ENCODE data around the gene AEBP2. TPM values are rescaled to one million over a fixed set of nuclear protein-coding genes. Genes with fewer than 3 reads are reported as not detected.
"Not testable (repeated sequence)": the region's sequence is repeated elsewhere in the genome, so short reads cannot be mapped to it uniquely, and the experiment has no call there.

AEBP2 gene
- total and polyA plus RNA-seq, 7 experiments from 2014 or later = 11.3 to 58.7 (median 49.6) TPM

- Histone ChIP-seq H3K27me3 (ENCODE audit: control insufficient read depth in 2 of 2, insufficient read depth in 2 of 2, low read length in 2 of 2) (no peaks in the 10 kb centered on the region), H3K27ac (ENCODE audit: low read depth, low read length) (no peak overlapping the region), H3K36me3 (ENCODE audit: control insufficient read depth in 2 of 3, insufficient read depth in 3 of 3, low read length in 3 of 3) (no peaks in the 10 kb centered on the region), H3K4me3 (ENCODE audit: low read length) (no peak overlapping the region), H3K9me3 (ENCODE audit: control insufficient read depth in 2 of 3, low read length in 3 of 3) (no peaks in the 10 kb centered on the region), H3K4me1 (ENCODE audit: control insufficient read depth in 2 of 2, insufficient read depth in 2 of 2, low read length in 2 of 2) (no peaks in the 10 kb centered on the region)
- no peak for DNase-seq
- intact Hi-C loops (cut with micrococcal nuclease) = no loop called here
- POLR2A ChIA-PET = no interaction called here
- Mint-ChIP-seq H3K27ac (no peak overlapping the region), H3K4me1 (peaks cover 0 to 3% (median 0%) of the 10 kb centered on the region in 7 donors), H3K9me3 (peaks cover 0 to 7% (median 0%) of the 10 kb centered on the region in 11 donors), H3K36me3 (peaks cover 0 to 34% (median 26%) of the 10 kb centered on the region in 5 donors), H3K4me3 (no peak overlapping the region), H3K27me3 (no peaks in the 10 kb centered on the region)
- CTCF ChIA-PET = no interaction called here
- ATAC-seq = no peak
Measured at GRCh38 chr12:19546027-19546426, 106.7 kb downstream of the AEBP2 start.

- Histone ChIP-seq H3K27ac (ENCODE audit: low read depth, low read length) (no peak overlapping the region), H3K4me1 (ENCODE audit: control insufficient read depth in 2 of 2, insufficient read depth in 2 of 2, low read length in 2 of 2) (no peaks in the 10 kb centered on the region), H3K4me3 (ENCODE audit: low read length) (no peak overlapping the region), H3K36me3 (ENCODE audit: control insufficient read depth in 2 of 3, insufficient read depth in 3 of 3, low read length in 3 of 3) (no peaks in the 10 kb centered on the region), H3K27me3 (ENCODE audit: control insufficient read depth in 2 of 2, insufficient read depth in 2 of 2, low read length in 2 of 2) (no peaks in the 10 kb centered on the region), H3K9me3 (ENCODE audit: control insufficient read depth in 2 of 3, low read length in 3 of 3) (no peaks in the 10 kb centered on the region)
- peaks cover 0 to 3% (median 0%) of the 10 kb centered on the region in 7 donors for H3K4me1 Mint-ChIP-seq
- ChIA-PET POLR2A (no interaction called here), CTCF (no interaction called here)
- intact Hi-C loops (cut with micrococcal nuclease) = no loop called here
- ATAC-seq (no peak), DNase-seq (no peak)
- no peak overlapping the region for H3K27ac Mint-ChIP-seq
- H3K36me3 Mint-ChIP-seq = peaks cover 0 to 27% (median 22%) of the 10 kb centered on the region in 5 donors
- H3K27me3 Mint-ChIP-seq = no peaks in the 10 kb centered on the region
- H3K9me3 Mint-ChIP-seq = peaks cover 0 to 7% (median 0%) of the 10 kb centered on the region in 11 donors
- H3K4me3 Mint-ChIP-seq = no peak overlapping the region
Measured at GRCh38 chr12:19546611-19547162, 107.4 kb downstream of the AEBP2 start.

DNA sequence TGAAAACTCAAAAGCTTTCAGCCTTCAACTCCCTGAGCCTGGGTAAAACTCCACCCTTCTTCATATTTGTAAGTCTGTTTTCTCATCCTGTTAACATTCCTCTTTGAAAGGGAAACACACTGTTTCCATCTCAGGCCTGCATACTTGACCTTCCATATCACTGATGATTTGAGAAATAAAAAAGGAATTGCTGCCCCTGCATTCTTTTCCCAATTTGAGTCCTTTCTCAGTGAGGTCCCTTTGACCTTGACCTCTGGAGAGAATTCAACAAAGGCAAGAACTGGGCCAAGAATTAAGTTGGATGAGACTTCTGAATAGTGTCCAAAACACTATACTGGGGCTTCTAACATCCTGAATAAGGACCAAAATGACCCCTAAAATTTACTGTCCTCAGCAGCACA lies 108.0 kb downstream of the AEBP2 start:
- H3K4me1 ChIP-seq (ENCODE audit: control insufficient read depth in 2 of 2, insufficient read depth in 2 of 2, low read length in 2 of 2) = peaks cover 0 to 4% of the 10 kb centered on the region in 2 donors
- Mint-ChIP-seq H3K27ac (peak overlapping the region in 1 of 9 donors; percentile 28), H3K4me1 (peaks cover 0 to 8% (median 0%) of the 10 kb centered on the region in 7 donors), H3K27me3 (no peaks in the 10 kb centered on the region), H3K9me3 (peaks cover 0 to 4% (median 0%) of the 10 kb centered on the region in 11 donors), H3K36me3 (peaks cover 0 to 28% (median 19%) of the 10 kb centered on the region in 5 donors), H3K4me3 (no peak overlapping the region)
- DNase-seq = no peak
- POLR2A ChIA-PET = no interaction called here
- CTCF ChIA-PET = no interaction called here
- H3K27ac ChIP-seq (ENCODE audit: low read depth, low read length) = no peak overlapping the region
- ATAC-seq = no peak
- no peaks in the 10 kb centered on the region for H3K27me3 ChIP-seq (ENCODE audit: control insufficient read depth in 2 of 2, insufficient read depth in 2 of 2, low read length in 2 of 2)
- intact Hi-C loops (cut with micrococcal nuclease) = no loop called here
- H3K9me3 ChIP-seq (ENCODE audit: control insufficient read depth in 2 of 3, low read length in 3 of 3) = no peaks in the 10 kb centered on the region
- no peaks in the 10 kb centered on the region for H3K36me3 ChIP-seq (ENCODE audit: control insufficient read depth in 2 of 3, insufficient read depth in 3 of 3, low read length in 3 of 3)
- no peak overlapping the region for H3K4me3 ChIP-seq (ENCODE audit: low read length)

- Mint-ChIP-seq H3K4me3 (no peak overlapping the region), H3K27me3 (no peaks in the 10 kb centered on the region), H3K9me3 (no peaks in the 10 kb centered on the region), H3K36me3 (peaks cover 0 to 31% (median 19%) of the 10 kb centered on the region in 5 donors), H3K4me1 (peaks cover 0 to 17% (median 0%) of the 10 kb centered on the region in 7 donors), H3K27ac (no peak overlapping the region)
- Histone ChIP-seq H3K4me1 (ENCODE audit: control insufficient read depth in 2 of 2, insufficient read depth in 2 of 2, low read length in 2 of 2) (peaks cover 0 to 9% of the 10 kb centered on the region in 2 donors), H3K4me3 (ENCODE audit: low read length) (no peak overlapping the region), H3K36me3 (ENCODE audit: control insufficient read depth in 2 of 3, insufficient read depth in 3 of 3, low read length in 3 of 3) (no peaks in the 10 kb centered on the region), H3K9me3 (ENCODE audit: control insufficient read depth in 2 of 3, low read length in 3 of 3) (no peaks in the 10 kb centered on the region), H3K27ac (ENCODE audit: low read depth, low read length) (no peak overlapping the region), H3K27me3 (ENCODE audit: control insufficient read depth in 2 of 2, insufficient read depth in 2 of 2, low read length in 2 of 2) (no peaks in the 10 kb centered on the region)
- ChIA-PET CTCF (no interaction called here), POLR2A (no interaction called here)
- no peak for DNase-seq
- intact Hi-C loops (cut with micrococcal nuclease) = no loop called here
- ATAC-seq = no peak
Measured at GRCh38 chr12:19548834-19549233, 109.5 kb downstream of the AEBP2 start.

GRCh38 chr12:19550626-19551025 lies 111.3 kb downstream of the AEBP2 start:
- Mint-ChIP-seq H3K4me3 (no peak overlapping the region), H3K27ac (no peak overlapping the region), H3K36me3 (peaks cover 0 to 25% (median 17%) of the 10 kb centered on the region in 5 donors), H3K9me3 (no peaks in the 10 kb centered on the region), H3K4me1 (peaks cover 0 to 17% (median 0%) of the 10 kb centered on the region in 7 donors), H3K27me3 (no peaks in the 10 kb centered on the region)
- Histone ChIP-seq H3K27ac (ENCODE audit: low read depth, low read length) (no peak overlapping the region), H3K4me3 (ENCODE audit: low read length) (no peak overlapping the region), H3K36me3 (ENCODE audit: control insufficient read depth in 2 of 3, insufficient read depth in 3 of 3, low read length in 3 of 3) (no peaks in the 10 kb centered on the region), H3K9me3 (ENCODE audit: control insufficient read depth in 2 of 3, low read length in 3 of 3) (no peaks in the 10 kb centered on the region), H3K4me1 (ENCODE audit: control insufficient read depth in 2 of 2, insufficient read depth in 2 of 2, low read length in 2 of 2) (peaks cover 0 to 9% of the 10 kb centered on the region in 2 donors), H3K27me3 (ENCODE audit: control insufficient read depth in 2 of 2, insufficient read depth in 2 of 2, low read length in 2 of 2) (no peaks in the 10 kb centered on the region)
- intact Hi-C loops (cut with micrococcal nuclease) = no loop called here
- DNase-seq = no peak
- no peak for ATAC-seq
- POLR2A ChIA-PET = no interaction called here
- CTCF ChIA-PET = no interaction called here

GRCh38 chr12:19552441-19553097 lies 113.3 kb downstream of the AEBP2 start:
- H3K9me3 ChIP-seq (ENCODE audit: control insufficient read depth in 2 of 3, low read length in 3 of 3); ATAC-seq; H3K27me3 ChIP-seq (ENCODE audit: control insufficient read depth in 2 of 2, insufficient read depth in 2 of 2, low read length in 2 of 2); CTCF ChIA-PET; POLR2A ChIA-PET; H3K4me3 ChIP-seq (ENCODE audit: low read length); DNase-seq; H3K4me1 ChIP-seq (ENCODE audit: control insufficient read depth in 2 of 2, insufficient read depth in 2 of 2, low read length in 2 of 2); H3K27ac ChIP-seq (ENCODE audit: low read depth, low read length); H3K9me3 Mint-ChIP-seq; H3K27me3 Mint-ChIP-seq; H3K36me3 ChIP-seq (ENCODE audit: control insufficient read depth in 2 of 3, insufficient read depth in 3 of 3, low read length in 3 of 3): not testable (repeated sequence)
- H3K4me3 Mint-ChIP-seq = peak overlapping the region in 8 of 10 donors; percentile 8 to 52 (median 30)
- peaks cover 0 to 17% (median 0%) of the 10 kb centered on the region in 7 donors for H3K4me1 Mint-ChIP-seq
- peaks cover 2 to 40% (median 36%) of the 10 kb centered on the region in 5 donors for H3K36me3 Mint-ChIP-seq
- H3K27ac Mint-ChIP-seq = peak overlapping the region in 1 of 9 donors; percentile 64
- intact Hi-C loops (cut with micrococcal nuclease) = loop anchor here in 1 of 2 donors (2.0 kb wide), 1 partner anchor 112 kb away; no protein-coding TSS in a partner anchor

DNA sequence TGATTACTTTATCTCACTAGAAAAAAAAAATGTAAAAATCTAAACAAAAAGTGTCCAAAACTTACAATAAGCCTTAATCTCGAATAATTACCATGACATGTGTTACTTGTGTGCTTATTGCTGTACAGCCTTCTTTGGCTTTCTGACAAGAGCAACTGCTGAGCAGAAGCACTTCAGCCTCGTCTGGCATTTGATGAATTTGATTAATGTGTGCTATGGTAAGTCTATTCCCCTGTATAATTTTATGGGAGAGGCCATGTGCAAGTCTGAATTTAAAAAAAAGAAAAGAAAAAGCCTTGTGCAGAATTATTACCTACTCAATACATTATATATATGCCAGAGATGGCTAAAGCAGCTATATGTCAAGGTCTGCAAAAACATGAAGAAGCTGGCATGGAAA lies 113.9 kb downstream of the AEBP2 start:
- no peak overlapping the region for H3K27ac Mint-ChIP-seq
- H3K4me3 Mint-ChIP-seq = peak overlapping the region in 1 of 10 donors; percentile 28
- H3K36me3 ChIP-seq (ENCODE audit: control insufficient read depth in 2 of 3, insufficient read depth in 3 of 3, low read length in 3 of 3) = no peaks in the 10 kb centered on the region
- H3K9me3 ChIP-seq (ENCODE audit: control insufficient read depth in 2 of 3, low read length in 3 of 3) = no peaks in the 10 kb centered on the region
- ChIA-PET POLR2A (no interaction called here), CTCF (no interaction called here)
- H3K4me3 ChIP-seq (ENCODE audit: low read length) = no peak overlapping the region
- DNase-seq (no peak), ATAC-seq (no peak)
- peaks cover 5 to 46% (median 39%) of the 10 kb centered on the region in 5 donors for H3K36me3 Mint-ChIP-seq
- H3K27me3 Mint-ChIP-seq = no peaks in the 10 kb centered on the region
- intact Hi-C loops (cut with micrococcal nuclease) = loop anchor here in 1 of 2 donors (2.0 kb wide), 1 partner anchor 112 kb away; no protein-coding TSS in a partner anchor
- no peaks in the 10 kb centered on the region for H3K27me3 ChIP-seq (ENCODE audit: control insufficient read depth in 2 of 2, insufficient read depth in 2 of 2, low read length in 2 of 2)
- no peak overlapping the region for H3K27ac ChIP-seq (ENCODE audit: low read depth, low read length)
- H3K4me1 ChIP-seq (ENCODE audit: control insufficient read depth in 2 of 2, insufficient read depth in 2 of 2, low read length in 2 of 2) = peaks cover 0 to 9% of the 10 kb centered on the region in 2 donors
- peaks cover 0 to 17% (median 0%) of the 10 kb centered on the region in 7 donors for H3K4me1 Mint-ChIP-seq
- H3K9me3 Mint-ChIP-seq = no peaks in the 10 kb centered on the region
